H1 (cell line): ENCODE results near the gene DYNC1I1.

Experiments used
- CEBPB ChIP-seq: IDR thresholded peaks from 2 replicates; pipeline ENCODE4 v1.6.1; 2012; ENCODE audit warnings: low read depth, low read length
- CTCF ChIP-seq, 3 experiments: IDR thresholded peaks; 1 replicate in 2 of 3; 2 replicates in 1 of 3; pipeline versions ENCODE4 v1.5.1 to v1.6.1; 2011; ENCODE audit warnings: low read length in 3 of 3, mild to moderate bottlenecking in 3 of 3, inconsistent platforms in 2 of 3, low read depth in 1 of 3, moderate library complexity in 1 of 3; ENCODE audit not compliant: insufficient read depth in 1 of 3; ENCODE audit errors: control extremely low read depth in 1 of 3
- EP300 ChIP-seq, 2 experiments: IDR thresholded peaks; 1 replicate in 1 of 2; 2 replicates in 1 of 2; pipeline ENCODE4 v1.6.1; 2011 to 2012; ENCODE audit warnings: low read depth in 2 of 2, low read length in 2 of 2, mild to moderate bottlenecking in 2 of 2, borderline replicate concordance in 1 of 2, inconsistent platforms in 1 of 2, moderate library complexity in 1 of 2
- KDM1A ChIP-seq: fragments of 200-600, 300-600 bp; sonication (generic); IDR thresholded peaks from 2 replicates; pipeline ENCODE4 v1.7.1; 2016; ENCODE audit warnings: mild to moderate bottlenecking, low read length, borderline replicate concordance
- POLR2AphosphoS5 ChIP-seq: IDR thresholded peaks from 2 replicates; pipeline ENCODE4 v1.6.1; 2011; ENCODE audit warnings: low read depth, low read length
- RXRA ChIP-seq: IDR thresholded peaks from 2 replicates; pipeline ENCODE4 v1.6.1; 2011; ENCODE audit warnings: low read depth, mild to moderate bottlenecking, low read length, moderate library complexity; ENCODE audit not compliant: insufficient read depth
- SIX5 ChIP-seq: IDR thresholded peaks from 2 replicates; pipeline ENCODE4 v1.6.1; 2011; ENCODE audit warnings: mild to moderate bottlenecking, low read depth, low read length
- SP4 ChIP-seq: IDR thresholded peaks from 2 replicates; pipeline ENCODE4 v1.6.1; 2012; ENCODE audit warnings: low read length, inconsistent platforms
- TCF12 ChIP-seq: IDR thresholded peaks from 2 replicates; pipeline ENCODE4 v1.6.1; 2011; ENCODE audit warnings: low read depth, mild to moderate bottlenecking, low read length
- TEAD4 ChIP-seq: IDR thresholded peaks from 2 replicates; pipeline ENCODE4 v1.6.1; 2012; ENCODE audit warnings: low read depth, low read length, inconsistent platforms, mixed read lengths

GRCh38 chr7:96136600-96137239 lies 364.4 kb downstream of the DYNC1I1 start:
- TF ChIP-seq CEBPB (no peak), CTCF (IDR thresholded peaks at IDR 0.05; ENCODE audit: control extremely low read depth in 1 of 3, insufficient read depth in 1 of 3, low read depth in 1 of 3, low read length in 3 of 3) (no peak), SP4 (no peak), TEAD4 (no peak), POLR2AphosphoS5 (no peak), EP300 (IDR thresholded peaks at IDR 0.05; ENCODE audit: borderline replicate concordance in 1 of 2, low read depth in 2 of 2, low read length in 2 of 2) (no peak), TCF12 (no peak), SIX5 (no peak), RXRA (no peak), KDM1A (no peak)
